GM18951 (cell line): ENCODE data around the gene METTL26.
A peak's percentile ranks its signal among the peaks of the same experiment; 100 is the strongest.

Source experiments
- POLR2A ChIP-seq: IDR thresholded peaks from 4 replicates; pipeline ENCODE4 v1.6.1; 2011; ENCODE audit warnings: mild to moderate bottlenecking; ENCODE audit not compliant: insufficient read length, insufficient read depth; ENCODE audit errors: extremely low read depth
- in situ Hi-C: fragments of 300-500 bp; cut with MboI; formaldehyde crosslinking; loops from one replicate; pipeline ENCODE4 v1.12.0; 2022; ENCODE audit warnings: low sequenced_read_pairs, mixed read lengths, inconsistent platforms; ENCODE audit not compliant: unreplicated experiment

Gene METTL26

DNA sequence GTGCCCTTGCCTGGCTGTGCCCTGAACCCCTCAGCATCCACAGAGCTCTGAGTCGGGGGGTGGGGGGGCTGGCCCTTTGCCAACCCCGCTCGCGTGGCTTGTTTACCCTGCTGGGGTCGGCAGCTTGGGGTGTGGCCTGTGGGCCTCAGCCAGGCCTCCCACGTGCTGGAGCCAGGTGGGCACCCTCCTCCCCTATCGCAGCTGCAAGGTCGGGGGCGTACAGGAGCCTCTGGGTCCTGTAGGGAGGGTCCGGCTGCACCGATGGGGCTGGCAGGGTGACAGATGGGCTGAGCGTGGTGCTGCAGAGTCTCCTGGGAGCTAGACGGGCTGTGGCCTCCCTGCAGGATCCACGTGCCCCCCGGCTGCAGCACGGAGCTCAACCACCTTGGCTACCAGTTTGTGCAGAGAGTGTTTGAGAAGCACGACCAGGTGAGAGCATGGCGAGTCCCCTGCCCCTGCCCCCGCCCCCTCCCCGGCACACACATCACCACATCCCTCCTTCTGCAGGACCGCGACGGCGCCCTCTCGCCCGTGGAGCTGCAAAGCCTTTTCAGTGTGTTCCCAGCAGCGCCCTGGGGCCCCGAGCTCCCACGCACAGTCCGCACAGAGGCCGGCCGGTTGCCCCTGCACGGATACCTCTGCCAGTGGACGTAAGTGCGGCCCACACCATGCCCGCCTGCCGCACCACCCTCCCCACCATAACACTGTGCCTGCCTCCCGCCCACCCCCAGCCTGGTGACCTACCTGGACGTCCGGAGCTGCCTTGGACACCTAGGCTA is 35.4 kb upstream of the METTL26 start:
- TF ChIP-seq POLR2A = no peak
- in situ Hi-C loops = no loop called here

DNA sequence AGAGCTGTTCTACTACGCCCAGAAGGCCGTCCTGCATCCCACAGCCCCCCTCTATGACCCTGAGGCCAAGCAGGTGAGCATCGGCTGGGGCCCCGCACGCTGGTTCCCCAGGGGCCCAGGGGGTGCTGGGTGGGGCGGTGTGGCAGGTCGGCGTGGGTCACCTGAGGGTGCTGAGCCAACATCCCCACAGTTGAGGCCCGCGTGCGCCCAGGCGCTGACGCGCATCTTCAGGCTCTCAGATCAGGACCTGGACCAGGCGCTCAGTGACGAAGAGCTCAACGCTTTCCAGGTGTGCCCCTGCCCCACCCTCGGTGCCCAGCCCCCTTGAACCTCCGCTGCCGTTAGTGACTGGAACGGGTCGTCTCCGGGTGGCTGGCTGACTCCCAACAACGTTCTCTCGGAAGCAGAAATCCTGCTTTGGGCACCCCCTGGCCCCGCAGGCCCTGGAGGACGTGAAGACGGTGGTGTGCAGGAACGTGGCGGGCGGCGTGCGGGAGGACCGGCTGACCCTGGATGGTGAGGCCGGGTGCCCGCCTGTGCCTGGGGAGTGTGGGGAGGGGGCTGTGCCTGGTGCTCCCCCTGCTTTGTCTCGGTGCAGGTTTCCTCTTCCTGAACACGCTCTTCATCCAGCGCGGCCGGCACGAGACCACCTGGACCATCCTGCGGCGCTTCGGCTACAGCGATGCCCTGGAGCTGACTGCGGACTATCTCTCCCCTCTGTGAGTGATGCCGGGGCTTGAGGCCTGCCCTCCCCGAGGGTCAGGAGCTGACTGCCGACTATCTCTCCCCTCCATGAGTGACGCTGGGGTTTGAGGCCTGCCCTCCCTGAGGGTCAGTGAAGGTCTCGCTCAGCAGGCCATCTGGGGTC is 34.6 kb upstream of the METTL26 start:
- TF ChIP-seq POLR2A = no peak
- in situ Hi-C loops = no loop called here

DNA sequence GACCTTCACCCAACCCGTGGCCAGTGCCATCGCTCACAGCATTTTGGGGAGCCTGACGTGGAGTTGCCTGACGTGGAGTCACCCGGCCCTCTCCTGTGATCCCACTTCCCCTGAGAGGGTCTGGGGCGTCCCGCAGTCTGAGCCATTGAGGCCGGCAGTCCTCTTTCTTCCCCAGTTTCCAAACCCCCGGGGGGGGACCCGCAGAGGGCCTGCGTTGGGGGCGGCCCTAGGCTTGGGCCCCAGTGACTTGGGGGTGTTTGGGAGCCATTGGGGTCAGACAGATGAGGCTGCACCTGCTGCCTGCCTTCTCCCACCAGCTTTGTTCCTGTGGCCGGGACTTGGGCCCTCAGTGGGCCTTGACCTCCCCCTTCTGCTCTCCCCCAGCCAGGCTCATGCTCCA is 33.6 kb upstream of the METTL26 start:
- TF ChIP-seq POLR2A = no peak
- in situ Hi-C loops = no loop called here

DNA sequence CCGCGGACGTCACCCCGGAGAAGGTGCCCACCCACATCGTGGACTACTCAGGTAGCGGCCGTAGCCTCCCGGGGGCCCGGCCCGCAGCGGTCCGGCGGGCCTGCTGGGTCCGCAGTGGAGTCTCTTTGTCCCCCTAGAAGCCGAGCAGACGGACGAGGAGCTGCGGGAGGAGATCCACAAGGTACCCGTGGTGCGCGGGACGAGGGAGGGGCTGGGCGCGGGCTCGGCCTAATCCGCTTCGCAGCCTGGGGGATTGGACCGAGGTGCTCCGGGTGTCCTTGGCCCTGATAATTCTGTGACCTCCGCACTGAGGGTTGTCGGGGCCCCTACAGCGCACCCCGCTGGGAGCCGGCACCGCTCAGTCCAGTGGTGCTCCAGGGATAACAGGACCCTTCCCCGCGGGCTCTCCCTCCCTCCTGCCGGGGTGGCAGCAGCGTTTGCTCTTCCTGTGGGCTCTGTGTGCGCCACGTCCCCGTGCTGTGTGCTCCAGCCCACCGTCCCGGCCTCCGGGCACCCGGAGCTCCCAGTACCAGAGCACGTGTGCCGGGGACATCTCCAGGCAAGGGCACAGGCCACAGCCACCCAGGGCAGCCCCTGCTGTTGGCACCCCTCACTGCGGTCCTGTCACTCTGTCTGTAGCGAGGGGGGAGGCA is 32.5 kb upstream of the METTL26 start:
- in situ Hi-C loops = no loop called here
- TF ChIP-seq POLR2A = no peak

DNA sequence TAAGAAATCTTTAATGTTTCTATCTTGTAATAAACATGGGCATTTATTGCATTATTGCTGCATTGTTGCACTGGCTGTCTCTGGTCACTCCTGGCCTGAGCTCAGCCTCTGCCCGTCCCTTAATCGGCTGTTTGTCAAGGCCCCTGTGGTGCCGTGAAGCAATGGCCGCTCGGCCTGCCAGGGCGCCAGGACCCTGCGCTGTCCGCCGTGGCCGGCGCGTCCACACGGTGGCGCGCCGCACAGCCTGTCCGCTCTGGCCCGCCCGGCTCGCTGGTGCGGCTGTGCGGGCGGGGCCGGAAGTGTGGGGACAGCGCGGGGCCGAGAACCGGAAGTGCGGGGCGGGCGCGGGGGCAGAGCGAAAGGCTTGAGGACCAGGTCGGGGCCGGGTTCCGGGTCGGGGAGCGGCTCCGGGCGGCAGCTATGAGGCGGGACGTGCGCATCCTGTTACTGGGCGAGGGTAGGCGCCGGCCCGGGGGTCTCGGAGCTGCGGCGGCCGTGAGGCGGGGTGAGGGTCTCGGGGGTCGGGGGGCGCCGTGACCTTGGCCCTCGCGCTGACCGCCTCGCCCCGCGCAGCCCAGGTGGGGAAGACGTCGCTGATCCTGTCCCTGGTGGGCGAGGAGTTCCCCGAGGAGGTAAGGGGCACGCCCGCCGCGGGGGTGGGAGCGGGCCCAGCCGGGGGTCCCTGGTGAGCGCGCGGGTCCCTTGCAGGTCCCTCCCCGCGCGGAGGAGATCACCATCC is 31.8 kb upstream of the METTL26 start, which contains the start of gene RHOT2:
RHOT2 (plus strand) TSS at position 353 of the 739 bp plus-strand sequence; CDS start at position 421, 68 bp downstream.
- peak; percentile 93 for TF ChIP-seq POLR2A
- in situ Hi-C loops = no loop called here

DNA sequence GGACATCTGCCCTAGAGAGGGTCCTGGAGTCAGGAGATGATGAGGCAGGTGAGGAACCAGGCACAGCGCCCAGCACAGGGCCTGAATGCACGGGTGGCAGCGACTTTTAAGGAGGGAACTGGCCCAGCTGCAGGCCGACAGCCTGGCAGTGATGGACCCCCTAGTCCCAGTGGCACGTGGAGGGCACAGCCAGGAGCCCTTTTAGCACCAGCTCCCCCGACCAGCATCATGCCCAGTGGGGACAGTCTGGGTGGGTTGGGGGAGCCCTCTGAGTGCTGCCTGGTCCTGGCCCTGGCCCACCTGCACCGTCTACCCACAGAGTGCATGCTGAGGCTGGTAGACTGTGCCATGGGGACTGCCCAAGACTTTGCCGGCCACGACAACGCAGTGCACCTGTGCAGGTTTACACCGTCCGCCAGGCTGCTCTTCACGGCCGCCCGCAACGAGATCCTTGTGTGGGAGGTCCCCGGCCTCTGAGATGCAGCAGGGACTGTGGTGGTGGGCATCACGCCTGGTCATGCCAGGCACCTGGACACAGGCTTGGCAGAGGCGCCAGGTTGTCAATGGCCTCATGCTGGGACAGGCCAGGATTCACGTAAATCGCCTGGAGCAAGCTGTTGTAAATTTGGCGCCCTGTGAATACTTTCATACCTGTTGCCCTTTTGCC is 31.1 kb upstream of the METTL26 start:
- no peak for TF ChIP-seq POLR2A
- in situ Hi-C loops = no loop called here

DNA sequence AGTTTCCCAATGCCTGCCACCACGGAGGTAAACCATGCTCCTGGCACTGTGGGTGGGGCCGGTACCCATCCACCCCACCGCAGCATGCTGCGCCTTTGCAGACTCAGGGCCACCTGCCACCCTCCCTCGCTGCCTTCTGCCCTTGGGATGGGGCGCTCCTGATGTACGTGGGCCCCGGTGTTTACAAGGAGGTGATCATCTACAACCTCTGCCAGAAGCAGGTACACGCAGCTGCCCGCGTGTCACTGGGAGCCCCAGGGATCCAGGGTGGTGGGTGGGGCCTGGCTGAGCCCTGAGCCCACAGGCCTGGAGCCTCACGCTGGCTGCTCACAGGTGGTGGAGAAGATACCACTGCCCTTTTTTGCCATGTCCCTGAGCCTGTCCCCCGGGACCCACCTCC is 30.5 kb upstream of the METTL26 start:
- in situ Hi-C loops = no loop called here
- no peak for TF ChIP-seq POLR2A

DNA sequence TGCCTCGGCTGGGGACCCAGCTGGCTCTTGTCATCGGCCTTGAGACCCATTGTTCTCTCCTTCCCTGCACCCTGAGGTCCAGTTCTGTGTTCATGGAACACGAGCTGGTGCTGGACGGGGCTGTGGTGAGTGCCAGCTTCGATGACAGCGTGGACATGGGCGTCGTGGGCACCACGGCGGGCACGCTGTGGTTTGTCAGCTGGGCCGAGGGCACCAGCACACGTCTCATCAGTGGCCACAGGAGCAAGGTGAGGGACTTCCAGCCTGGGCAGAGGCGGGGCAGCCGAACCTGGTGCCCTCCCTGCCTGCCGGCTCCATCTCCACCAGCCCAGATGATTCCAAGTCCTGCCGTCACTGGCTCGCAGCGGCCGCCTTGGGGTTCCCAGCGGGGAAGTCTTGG is 26.5 kb upstream of the METTL26 start:
- TF ChIP-seq POLR2A = no peak
- in situ Hi-C loops = no loop called here

DNA sequence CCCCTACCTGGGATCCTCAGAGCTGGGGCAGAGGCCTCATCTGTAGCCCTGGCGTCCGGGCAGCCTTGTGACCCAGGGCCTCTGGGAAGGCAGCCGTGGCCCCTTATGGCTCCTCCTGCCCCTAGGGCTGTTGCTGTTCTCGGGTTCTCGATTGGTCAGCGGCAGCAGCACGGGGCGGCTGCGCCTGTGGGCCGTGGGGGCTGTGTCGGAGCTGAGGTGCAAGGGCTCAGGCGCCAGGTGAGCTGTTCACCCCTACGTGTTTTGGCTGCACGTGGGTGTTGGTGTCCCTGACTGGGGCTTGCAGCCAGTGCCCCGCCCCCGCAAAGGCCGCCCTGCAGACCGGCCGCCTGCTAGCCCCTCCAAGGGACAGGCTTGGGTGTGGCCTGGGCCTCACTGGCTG is 26.0 kb upstream of the METTL26 start:
- no peak for TF ChIP-seq POLR2A
- in situ Hi-C loops = no loop called here

DNA sequence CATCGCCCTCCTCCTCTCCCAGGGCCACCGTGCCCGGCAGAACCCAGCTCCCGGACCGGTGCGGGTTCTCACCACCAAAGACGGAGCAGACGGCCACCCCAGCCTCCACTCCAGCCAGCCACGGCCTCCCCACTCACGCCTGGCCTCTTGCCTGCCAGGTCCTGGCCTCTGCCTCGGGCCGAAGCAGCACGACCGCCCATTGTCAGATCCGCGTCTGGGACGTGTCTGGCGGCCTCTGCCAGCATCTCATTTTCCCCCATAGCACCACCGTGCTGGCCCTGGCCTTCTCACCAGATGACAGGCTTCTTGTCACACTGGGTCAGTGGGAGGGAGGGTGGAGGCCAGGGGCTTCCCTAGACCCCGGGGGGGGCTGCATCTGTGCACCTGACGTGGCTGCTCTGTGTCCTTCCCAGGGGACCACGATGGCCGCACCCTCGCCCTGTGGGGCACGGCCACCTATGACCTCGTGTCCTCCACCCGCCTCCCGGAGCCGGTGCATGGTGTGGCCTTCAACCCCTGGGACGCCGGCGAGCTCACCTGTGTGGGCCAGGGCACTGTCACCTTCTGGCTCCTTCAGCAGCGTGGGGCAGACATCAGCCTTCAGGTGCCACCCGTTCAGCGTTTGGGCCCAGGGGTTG is 25.2 kb upstream of the METTL26 start:
- in situ Hi-C loops = no loop called here
- no peak for TF ChIP-seq POLR2A

DNA sequence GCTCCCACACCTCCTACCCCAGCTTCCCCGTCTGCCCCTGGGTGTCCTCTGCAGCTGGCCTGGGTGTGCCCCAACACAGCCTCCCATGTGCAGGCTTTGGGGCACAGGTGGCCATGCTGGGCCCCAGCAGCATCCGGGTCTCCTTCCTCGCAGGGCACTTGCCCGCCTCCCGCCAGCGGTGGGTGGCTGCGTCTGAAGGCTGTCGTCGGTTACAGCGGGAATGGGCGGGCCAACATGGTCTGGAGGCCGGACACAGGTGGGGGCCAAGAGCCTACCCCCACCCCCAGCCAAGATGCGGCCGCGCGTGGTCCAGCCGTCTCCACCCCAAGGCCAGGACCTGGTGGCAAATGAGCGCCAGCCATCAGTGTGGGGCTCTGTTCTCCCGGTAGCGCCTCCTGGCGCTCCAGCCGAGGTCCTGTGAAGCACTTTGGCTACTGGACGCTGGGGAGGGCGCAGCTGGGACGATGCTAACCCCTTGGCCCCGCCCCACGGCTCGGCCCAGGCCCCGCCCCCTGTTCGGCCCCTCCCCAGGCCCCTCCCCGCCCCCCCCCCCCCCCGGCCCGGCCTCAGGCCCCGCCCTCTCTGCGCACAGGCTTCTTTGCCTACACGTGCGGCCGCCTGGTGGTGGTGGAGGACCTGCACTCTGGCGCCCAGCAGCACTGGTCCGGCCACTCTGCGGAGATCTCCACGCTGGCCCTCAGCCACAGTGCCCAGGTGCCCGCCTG is 24.5 kb upstream of the METTL26 start:
- in situ Hi-C loops = no loop called here

More for the DNA sequence above, 24.5 kb upstream of the METTL26 start:
- peak; percentile 20 for TF ChIP-seq POLR2A
